Stimulated activated CD8-positive, alpha-beta memory T cell treated with anti-CD3 and anti-CD28 coated beads, Interleukin-2, amount 100 ng/mL, for 1 hour (primary cell): Measurements from ENCODE around the gene SZT2.

Source experiments
- DNase-seq, 2 donors: peaks; one replicate each; pipeline ENCODE4 v3.0.0-alpha.2; 2020; ENCODE audit warnings: low read depth in 2 of 2

SZT2 gene

GRCh38 chr1:43389326-43390313, at the start of gene SZT2, which contains the start of gene MED8:
Gene SZT2, plus strand, starts transcription at chr1:43389899. Its CDS starts 70 bp downstream, at chr1:43389969.
Gene MED8, minus strand, starts transcription at chr1:43389800. Its CDS starts 36 bp downstream, at chr1:43389764.
- peak; percentile 84 to 87 for DNase-seq

DNA sequence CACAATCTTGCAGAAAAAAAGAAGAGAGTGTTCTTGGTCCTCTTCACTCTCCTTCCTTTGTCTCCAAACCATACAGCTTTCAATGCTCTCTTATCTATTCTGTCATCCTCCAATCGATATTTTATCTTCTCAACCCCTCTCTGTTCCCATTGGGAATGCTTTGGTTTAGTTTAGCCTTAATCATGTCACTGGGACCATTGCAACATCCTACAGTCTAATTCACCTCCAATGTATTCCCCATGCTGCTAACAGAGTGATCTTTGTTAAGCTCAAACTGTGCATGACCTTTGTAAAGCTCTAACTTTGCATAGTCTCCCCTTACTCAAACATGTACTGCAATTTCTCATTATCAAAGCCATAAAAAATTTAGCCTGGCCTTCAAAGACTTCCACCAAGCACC, 49.1 kb upstream of the SZT2 start:
- no peak for DNase-seq

DNA sequence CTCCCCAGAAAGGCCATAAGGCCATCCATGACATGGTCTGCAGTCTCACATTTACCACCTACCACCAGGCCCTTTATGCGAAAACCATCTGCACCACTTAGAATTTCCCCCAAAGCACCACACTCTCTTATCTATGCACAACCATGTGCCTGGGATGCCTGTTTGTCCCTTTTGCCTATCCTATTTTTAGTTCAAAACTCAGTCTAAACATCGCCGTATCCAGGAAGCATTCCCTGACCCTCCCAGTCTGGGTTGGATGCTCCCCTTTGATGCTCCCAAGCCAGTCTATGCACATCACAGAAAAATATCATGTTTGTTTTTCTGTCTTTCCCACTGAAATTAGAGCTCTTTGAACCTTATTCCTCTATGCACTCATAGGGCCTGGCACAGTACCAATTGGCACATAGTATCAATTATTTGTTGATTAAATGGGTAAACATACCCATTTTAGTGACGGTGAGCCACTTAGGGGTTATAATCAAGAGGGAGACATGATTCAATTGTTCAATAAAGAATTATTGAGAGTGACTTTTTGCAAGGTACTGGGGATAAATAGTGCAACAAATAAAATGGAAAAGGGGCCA, 45.3 kb upstream of the SZT2 start:
- no peak for DNase-seq

- DNase-seq, result no peak
These were observed 44.6 kb upstream of the SZT2 start for GRCh38 chr1:43345120-43345519.

- DNase-seq, result no peak
These were observed 43.1 kb upstream of the SZT2 start for GRCh38 chr1:43346636-43347035.

GRCh38 chr1:43348343-43348808, 41.3 kb upstream of the SZT2 start:
- DNase-seq, result no peak

GRCh38 chr1:43348809-43349593, 40.7 kb upstream of the SZT2 start:
- no peak for DNase-seq

DNA sequence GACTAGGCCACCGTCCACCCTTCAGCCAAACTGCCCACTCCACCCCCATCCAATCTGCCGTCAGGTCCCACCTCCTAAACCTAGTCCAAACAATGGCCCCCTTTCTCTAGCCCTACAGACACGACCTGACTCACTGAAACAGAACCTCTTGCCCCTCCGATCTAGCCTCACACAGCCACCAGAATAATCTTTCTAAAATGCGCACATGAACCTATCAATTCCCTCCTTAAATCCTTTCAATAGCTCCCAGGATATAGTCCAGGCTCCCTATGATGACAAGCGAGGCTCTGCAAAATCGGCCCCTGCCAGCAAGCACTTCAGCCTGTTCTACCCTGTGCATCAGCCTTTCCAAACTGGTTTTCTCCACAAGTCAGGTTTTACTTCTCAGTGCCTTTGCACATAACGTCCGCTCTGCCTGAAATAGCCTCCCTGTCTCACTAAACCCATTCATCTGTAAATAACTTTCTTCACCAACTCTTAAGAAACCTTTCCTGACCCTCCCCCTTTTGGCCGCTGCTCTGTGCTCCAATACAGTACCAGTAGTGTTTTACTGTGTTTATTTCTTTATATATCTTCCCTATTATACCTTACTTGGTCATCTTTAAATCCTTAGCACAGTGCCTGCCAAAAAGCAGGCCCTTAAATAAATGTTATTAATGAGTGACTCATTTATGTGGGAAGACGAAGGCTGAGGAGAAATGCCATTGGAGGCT, 39.9 kb upstream of the SZT2 start:
- DNase-seq, result no peak

DNA sequence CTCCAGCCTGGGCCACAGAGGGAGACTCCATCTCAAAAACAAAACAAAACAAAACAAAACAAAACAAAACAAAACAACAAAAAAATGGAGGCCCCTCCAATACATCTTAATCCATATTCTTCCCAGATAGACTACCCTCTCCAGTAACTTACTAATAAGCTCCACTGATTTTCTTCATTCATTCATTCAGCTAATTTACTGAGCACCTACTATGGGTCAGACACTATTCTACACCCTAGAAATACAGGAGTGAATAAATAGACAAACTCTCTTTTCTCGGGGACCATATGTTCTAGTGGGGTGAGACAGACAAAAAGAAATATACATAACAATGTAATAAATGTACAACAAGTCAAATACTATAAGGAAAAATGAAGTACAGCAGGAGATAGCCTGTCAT, 38.7 kb upstream of the SZT2 start:
- DNase-seq, result no peak

GRCh38 chr1:43351421-43352350, 38.0 kb upstream of the SZT2 start:
- DNase-seq, result no peak

DNA sequence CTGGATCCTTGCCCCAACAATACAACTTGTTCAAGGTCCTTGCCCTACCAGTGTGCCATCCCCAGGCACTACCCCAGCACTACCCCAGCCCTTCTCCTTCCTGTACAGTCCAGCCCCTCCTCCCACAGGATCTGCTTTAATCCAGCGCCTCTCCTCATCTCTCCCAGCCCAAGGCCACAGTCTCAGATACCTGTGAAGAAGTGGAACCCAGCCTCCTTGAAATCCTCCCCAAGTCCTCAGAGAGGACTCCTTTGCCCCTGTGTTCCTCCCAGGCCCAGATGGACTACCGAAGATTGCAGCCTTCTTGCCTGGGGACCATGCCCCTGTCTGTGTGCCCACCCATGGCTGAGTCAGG, 37.4 kb upstream of the SZT2 start:
- DNase-seq, result no peak

DNA sequence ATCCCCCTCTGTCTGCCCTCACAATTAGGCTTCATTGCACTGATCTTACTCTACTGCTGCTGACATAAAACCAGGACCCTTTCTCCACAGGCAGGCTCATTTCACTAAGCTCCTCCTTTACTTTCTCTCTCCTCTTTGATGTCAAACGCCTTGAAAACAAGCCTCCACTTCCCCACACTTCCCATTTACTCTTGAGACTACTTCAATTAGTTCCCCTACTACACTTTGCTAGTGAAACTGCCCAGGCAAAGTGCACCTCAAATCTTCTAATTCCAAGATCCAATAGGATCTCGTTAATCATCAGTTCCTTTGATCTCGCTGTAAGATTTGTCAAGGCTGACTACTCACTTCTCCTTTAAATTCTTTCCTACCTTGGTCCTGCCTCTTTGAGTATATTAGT, 36.8 kb upstream of the SZT2 start:
- DNase-seq, result no peak

DNA sequence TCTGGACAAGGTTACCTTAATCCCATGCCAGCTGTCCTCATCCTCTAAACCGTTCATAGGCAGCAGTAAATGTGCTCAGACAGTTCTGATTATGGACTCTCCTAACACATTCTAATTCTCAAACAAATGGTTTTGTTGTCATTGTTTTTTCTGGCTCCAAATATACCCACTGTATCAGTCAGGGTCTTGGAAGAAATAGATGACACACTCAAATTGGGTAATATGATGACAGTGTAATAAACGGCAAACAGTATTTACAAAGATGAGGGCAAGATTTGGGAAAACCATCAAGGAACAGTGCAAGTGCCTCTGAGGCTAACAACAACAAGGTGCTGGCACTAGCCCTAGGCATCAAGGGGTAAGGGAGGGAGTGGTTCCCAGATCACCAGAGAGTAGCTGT, 35.2 kb upstream of the SZT2 start:
- DNase-seq, result no peak

DNA sequence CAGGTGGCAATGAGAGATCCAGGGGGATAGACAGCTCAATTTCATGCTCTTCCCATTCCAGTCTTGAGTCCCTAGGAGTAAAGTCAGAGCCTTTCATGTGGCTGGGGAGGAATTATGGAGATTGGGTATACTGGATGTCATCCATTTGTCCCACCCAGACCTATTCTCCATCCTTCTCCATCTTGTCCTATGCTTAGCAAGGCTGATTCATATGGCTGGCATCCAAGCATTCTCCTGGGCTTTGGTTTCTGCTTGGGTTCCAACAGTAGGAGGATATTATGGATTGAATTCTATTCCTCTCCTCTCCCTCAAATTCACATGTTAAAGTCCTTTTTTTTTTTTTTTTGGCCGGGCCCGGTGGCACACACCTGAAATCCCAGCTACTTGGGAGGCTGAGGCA, 34.8 kb upstream of the SZT2 start:
- no peak for DNase-seq

DNA sequence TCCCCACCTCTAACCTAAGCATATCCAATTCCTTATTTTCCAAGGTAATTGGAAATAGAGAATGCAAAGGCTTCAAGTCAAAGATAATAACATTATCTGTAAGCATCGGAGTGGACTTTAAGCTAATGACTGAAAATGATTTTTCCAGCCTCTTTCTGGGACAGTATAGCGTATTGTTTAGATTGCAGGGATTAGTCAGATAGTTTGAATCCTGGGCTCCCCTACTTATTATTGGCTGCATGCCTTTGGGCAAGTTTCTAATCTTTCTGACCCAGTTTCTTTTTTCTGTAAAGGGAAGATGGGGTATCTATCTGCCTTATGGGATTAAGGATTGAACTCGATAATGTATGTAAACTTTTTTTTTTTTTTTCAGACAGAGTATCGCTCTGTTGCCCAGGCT, 32.4 kb upstream of the SZT2 start:
- no peak for DNase-seq

DNA sequence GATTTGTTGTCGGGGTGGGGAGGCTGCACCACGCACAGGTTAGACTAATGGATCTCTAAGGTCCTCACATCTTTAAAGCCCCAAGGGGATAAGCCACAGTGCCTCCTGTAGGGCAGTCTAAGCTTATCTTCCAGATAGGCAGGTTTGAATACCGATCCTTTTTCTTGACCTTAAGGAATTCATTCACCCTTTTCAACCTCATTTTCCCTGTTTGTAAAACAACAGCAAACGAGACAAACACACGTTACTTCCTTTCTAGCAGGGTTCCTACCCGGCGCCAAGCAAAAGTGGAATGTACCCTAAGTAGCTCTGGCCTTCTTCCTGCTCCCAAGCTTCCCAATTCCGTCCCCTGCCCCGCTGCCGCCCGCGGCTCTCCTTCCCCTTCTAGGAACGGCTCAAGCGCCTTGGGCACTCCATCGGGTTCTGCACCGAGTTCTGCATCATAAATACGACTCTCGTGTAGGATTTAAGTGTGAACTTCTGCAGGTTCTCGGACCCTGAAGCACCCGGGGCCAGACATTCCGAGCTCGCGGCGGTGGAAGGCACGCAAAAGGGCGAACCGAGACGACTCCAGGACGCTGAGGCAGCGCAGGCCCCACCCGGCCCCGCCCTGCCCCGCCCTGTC, 31.5 kb upstream of the SZT2 start:
- DNase-seq, result no peak

GRCh38 chr1:43358746-43359693, 30.7 kb upstream of the SZT2 start, which contains the start of gene CDC20:
Gene CDC20, plus strand, starts transcription at chr1:43358981. Its CDS starts 235 bp downstream, at chr1:43359216.
- peak; percentile 91 to 95 for DNase-seq

- DNase-seq, result no peak
These were observed 30.0 kb upstream of the SZT2 start for GRCh38 chr1:43359696-43360095.

- no peak for DNase-seq
These were observed 29.1 kb upstream of the SZT2 start for GRCh38 chr1:43360616-43361015.
